HG02970 (cell line): Measurements from ENCODE around the gene ZNF512B.
"Not testable (repeated sequence)": the region's sequence is repeated elsewhere in the genome, so short reads cannot be mapped to it uniquely, and the experiment has no call there.

Experiments
- ATAC-seq: cut with Tn5 transposase; IDR thresholded peaks from one replicate; pipeline ENCODE4 v1.9.1; 2021; ENCODE audit warnings: mild to moderate bottlenecking, moderate library complexity, moderate number of reproducible peaks; ENCODE audit not compliant: unreplicated experiment, low FRiP score

ZNF512B gene

GRCh38 chr20:63937596-63937995 is 32.1 kb downstream of the ZNF512B start:
- no peak for ATAC-seq

GRCh38 chr20:63935447-63935846 is 34.3 kb downstream of the ZNF512B start:
- ATAC-seq = no peak

- no peak for ATAC-seq
These were observed 35.3 kb downstream of the ZNF512B start for GRCh38 chr20:63934271-63935068.

- ATAC-seq = no peak
These were observed 36.1 kb downstream of the ZNF512B start for GRCh38 chr20:63933646-63934045.

GRCh38 chr20:63932606-63933160 is 37.0 kb downstream of the ZNF512B start:
- no peak for ATAC-seq

GRCh38 chr20:63931735-63932134 is 38.0 kb downstream of the ZNF512B start:
- ATAC-seq = no peak

- ATAC-seq = no peak
These were observed 38.7 kb downstream of the ZNF512B start for GRCh38 chr20:63930971-63931553.

- not testable (repeated sequence) for ATAC-seq
These were observed 40.3 kb downstream of the ZNF512B start for GRCh38 chr20:63929473-63929883.

GRCh38 chr20:63929071-63929470 is 40.7 kb downstream of the ZNF512B start:
- ATAC-seq = no peak

- ATAC-seq = no peak
These were observed 43.4 kb downstream of the ZNF512B start for GRCh38 chr20:63926298-63926697.

GRCh38 chr20:63924241-63924640 is 45.5 kb downstream of the ZNF512B start:
- no peak for ATAC-seq

- no peak for ATAC-seq
These were observed 46.1 kb downstream of the ZNF512B start for GRCh38 chr20:63923651-63924050.

- ATAC-seq = no peak
These were observed 49.5 kb downstream of the ZNF512B start for GRCh38 chr20:63920226-63920625.

- no peak for ATAC-seq
These were observed 50.6 kb downstream of the ZNF512B start for GRCh38 chr20:63919130-63919529.

GRCh38 chr20:63917811-63918210 is 51.9 kb downstream of the ZNF512B start:
- no peak for ATAC-seq

GRCh38 chr20:63916371-63916939 is 53.3 kb downstream of the ZNF512B start:
- ATAC-seq = not testable (repeated sequence)

- ATAC-seq = no peak
These were observed 54.3 kb downstream of the ZNF512B start for GRCh38 chr20:63915471-63915870.

GRCh38 chr20:63913768-63914167 is 56.0 kb downstream of the ZNF512B start:
- ATAC-seq = no peak

GRCh38 chr20:63911176-63911575 is 58.6 kb downstream of the ZNF512B start:
- no peak for ATAC-seq

GRCh38 chr20:63908008-63908682 is 61.6 kb downstream of the ZNF512B start:
- no peak for ATAC-seq
